Muscle layer of colon (tissue), 2 donors: ENCODE measurements around the gene DNAH9.

ENCODE experiments used
- H3K27ac ChIP-seq: one replicate; pipeline ENCODE4 v1.7.0; 2013; ENCODE audit warnings: low read depth, mild to moderate bottlenecking, low read length, moderate library complexity
- H3K27me3 ChIP-seq, 2 donors: one replicate each; pipeline ENCODE4 v1.7.0; 2013; ENCODE audit warnings: low read length in 2 of 2, mild to moderate bottlenecking in 2 of 2; ENCODE audit not compliant: insufficient read depth in 2 of 2, control insufficient read depth in 1 of 2
- H3K36me3 ChIP-seq: one replicate; pipeline ENCODE4 v1.7.0; 2013; ENCODE audit warnings: mild to moderate bottlenecking, low read length; ENCODE audit not compliant: insufficient read depth
- H3K4me1 ChIP-seq: one replicate; pipeline ENCODE4 v1.7.0; 2013; ENCODE audit warnings: mild to moderate bottlenecking, low read length; ENCODE audit not compliant: insufficient read depth
- H3K4me3 ChIP-seq, 2 donors: one replicate each; pipeline ENCODE4 v1.7.0; 2013; ENCODE audit warnings: low read length in 2 of 2, low read depth in 1 of 2, mild to moderate bottlenecking in 1 of 2, moderate library complexity in 1 of 2
- H3K9ac ChIP-seq: one replicate; pipeline ENCODE4 v1.7.0; 2013; ENCODE audit warnings: low read length
- H3K9me3 ChIP-seq: one replicate; pipeline ENCODE4 v1.7.0; 2013; ENCODE audit warnings: mild to moderate bottlenecking, low read length
- donor health status: abdominal sarcoma.
- donor health status: Adenocarcinoma of cecum.

DNAH9 gene

GRCh38 chr17:11772031-11772430, 173.8 kb downstream of the DNAH9 start:
- H3K27me3 ChIP-seq = no peaks in the 10 kb centered on the region
- H3K36me3 ChIP-seq = no peaks in the 10 kb centered on the region
- H3K4me1 ChIP-seq = no peaks in the 10 kb centered on the region
- no peak overlapping the region for H3K27ac ChIP-seq
- H3K9me3 ChIP-seq = no peaks in the 10 kb centered on the region
- no peak overlapping the region for H3K9ac ChIP-seq
- no peak overlapping the region for H3K4me3 ChIP-seq

DNA sequence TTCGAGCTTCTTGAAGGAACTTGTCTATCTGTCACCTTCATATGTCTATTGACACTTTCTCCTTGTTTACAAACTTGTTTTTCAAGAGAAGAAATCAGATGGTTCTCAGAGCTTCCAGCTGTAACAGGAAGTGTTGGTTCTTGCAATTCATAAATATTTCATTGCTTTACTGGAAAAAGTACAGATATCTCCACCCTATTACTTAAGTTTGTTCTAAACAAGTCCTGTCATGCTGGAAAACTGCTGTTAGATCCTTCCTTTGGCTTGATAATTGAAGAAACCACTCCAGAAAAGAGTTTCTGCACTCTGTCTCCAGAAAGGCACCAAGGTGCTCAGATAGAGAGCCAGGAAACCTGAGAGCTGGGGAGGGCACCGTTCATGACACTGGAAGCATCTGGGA, 181.6 kb downstream of the DNAH9 start:
- Histone ChIP-seq H3K27me3 (no peaks in the 10 kb centered on the region), H3K9me3 (no peaks in the 10 kb centered on the region), H3K4me1 (no peaks in the 10 kb centered on the region), H3K9ac (no peak overlapping the region), H3K27ac (no peak overlapping the region), H3K36me3 (no peaks in the 10 kb centered on the region), H3K4me3 (no peak overlapping the region)

- no peak overlapping the region for H3K4me3 ChIP-seq
- H3K9me3 ChIP-seq = no peaks in the 10 kb centered on the region
- H3K4me1 ChIP-seq = no peaks in the 10 kb centered on the region
- no peaks in the 10 kb centered on the region for H3K27me3 ChIP-seq
- H3K36me3 ChIP-seq = no peaks in the 10 kb centered on the region
- no peak overlapping the region for H3K27ac ChIP-seq
- H3K9ac ChIP-seq = no peak overlapping the region
Observed at GRCh38 chr17:11780621-11781020, 182.4 kb downstream of the DNAH9 start.

GRCh38 chr17:11786711-11787438, 188.6 kb downstream of the DNAH9 start:
- H3K27ac ChIP-seq = no peak overlapping the region
- H3K9me3 ChIP-seq = no peaks in the 10 kb centered on the region
- no peaks in the 10 kb centered on the region for H3K27me3 ChIP-seq
- H3K36me3 ChIP-seq = no peaks in the 10 kb centered on the region
- no peak overlapping the region for H3K9ac ChIP-seq
- H3K4me1 ChIP-seq = no peaks in the 10 kb centered on the region
- H3K4me3 ChIP-seq = no peak overlapping the region

DNA sequence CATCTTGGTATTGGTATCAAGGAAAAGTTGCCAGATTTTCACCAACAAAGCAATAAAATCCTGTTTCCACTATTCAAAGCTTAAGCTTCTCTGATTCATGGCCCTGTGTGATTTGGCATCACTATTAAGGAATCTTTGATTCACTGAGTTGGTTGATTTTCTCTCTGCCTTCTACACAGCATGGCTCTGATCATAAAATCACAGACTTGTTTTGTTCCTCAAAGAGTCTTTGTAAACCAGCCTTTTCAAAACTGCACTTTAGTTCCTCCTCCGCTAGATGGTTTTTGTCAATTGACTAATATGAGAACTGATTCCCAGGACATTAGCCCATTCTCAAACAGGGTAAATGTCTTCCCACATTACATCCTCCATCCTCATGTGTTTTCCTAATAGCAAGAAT, 197.6 kb downstream of the DNAH9 start:
- Histone ChIP-seq H3K27me3 (no peaks in the 10 kb centered on the region), H3K27ac (no peak overlapping the region), H3K4me3 (no peak overlapping the region), H3K9ac (no peak overlapping the region), H3K9me3 (no peaks in the 10 kb centered on the region), H3K36me3 (no peaks in the 10 kb centered on the region), H3K4me1 (no peaks in the 10 kb centered on the region)

- H3K4me3 ChIP-seq = no peak overlapping the region
- H3K4me1 ChIP-seq = no peaks in the 10 kb centered on the region
- no peaks in the 10 kb centered on the region for H3K27me3 ChIP-seq
- no peaks in the 10 kb centered on the region for H3K36me3 ChIP-seq
- H3K9me3 ChIP-seq = no peaks in the 10 kb centered on the region
- no peak overlapping the region for H3K9ac ChIP-seq
- H3K27ac ChIP-seq = no peak overlapping the region
Observed at GRCh38 chr17:11797803-11798202, 199.5 kb downstream of the DNAH9 start.

DNA sequence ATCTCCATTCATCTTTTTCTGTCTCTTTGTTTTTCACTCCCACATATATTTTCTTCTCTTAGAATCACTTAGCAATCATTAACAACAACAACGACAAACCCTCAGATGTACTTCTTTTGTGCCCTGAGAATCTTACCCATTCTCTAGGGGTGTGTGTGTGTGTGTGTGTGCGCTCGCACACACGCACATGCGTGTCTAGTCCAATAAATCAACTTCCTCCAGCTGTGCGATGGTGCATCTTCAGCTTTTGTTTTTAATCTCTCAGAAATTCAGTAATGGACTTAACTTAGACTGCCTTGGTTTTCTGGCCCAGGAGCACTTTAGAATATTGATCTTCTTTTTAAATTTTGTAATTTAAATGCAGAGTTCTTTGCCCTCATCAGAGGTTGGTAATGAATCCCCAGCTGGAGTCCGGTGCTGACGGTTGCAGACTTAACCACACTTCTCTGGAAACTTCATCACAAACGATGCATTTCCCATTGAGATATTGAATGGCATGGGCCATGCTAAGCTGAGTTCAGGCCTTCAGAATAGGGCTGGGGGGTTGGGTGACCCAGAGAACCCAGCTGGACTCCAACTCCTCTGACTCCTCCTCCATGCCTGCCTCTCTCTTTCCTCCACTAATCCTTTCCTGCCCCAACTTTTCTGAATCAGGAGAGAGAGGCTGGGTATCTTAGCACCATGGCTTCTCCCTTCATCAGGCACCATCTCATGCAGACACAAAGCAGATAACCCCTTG, 205.1 kb downstream of the DNAH9 start:
- no peak overlapping the region for H3K4me3 ChIP-seq
- H3K36me3 ChIP-seq = no peaks in the 10 kb centered on the region
- no peak overlapping the region for H3K27ac ChIP-seq
- no peak overlapping the region for H3K9ac ChIP-seq
- no peaks in the 10 kb centered on the region for H3K27me3 ChIP-seq
- H3K9me3 ChIP-seq = no peaks in the 10 kb centered on the region
- H3K4me1 ChIP-seq = no peaks in the 10 kb centered on the region

DNA sequence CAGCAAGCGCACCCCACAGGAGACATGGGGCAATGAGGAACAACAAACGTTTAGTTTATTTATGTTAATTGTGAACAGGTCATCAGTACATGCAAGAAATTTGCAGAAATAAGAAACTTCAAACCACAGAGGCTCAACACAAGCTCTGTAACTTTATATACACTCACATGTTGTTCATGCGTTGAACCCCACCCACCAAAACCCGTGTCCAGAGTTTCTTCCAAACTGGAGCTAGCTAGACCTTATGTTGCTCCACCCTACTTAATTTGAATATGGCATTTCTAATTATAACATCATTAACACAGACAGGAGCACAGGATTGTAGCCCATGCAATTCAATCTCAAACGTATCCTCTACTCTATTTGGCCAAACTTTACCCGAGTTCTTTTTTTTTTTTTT, 206.9 kb downstream of the DNAH9 start:
- no peak overlapping the region for H3K4me3 ChIP-seq
- H3K9me3 ChIP-seq = no peaks in the 10 kb centered on the region
- H3K36me3 ChIP-seq = no peaks in the 10 kb centered on the region
- no peak overlapping the region for H3K27ac ChIP-seq
- H3K4me1 ChIP-seq = no peaks in the 10 kb centered on the region
- H3K27me3 ChIP-seq = no peaks in the 10 kb centered on the region
- no peak overlapping the region for H3K9ac ChIP-seq

- Histone ChIP-seq H3K9me3 (no peaks in the 10 kb centered on the region), H3K4me1 (no peaks in the 10 kb centered on the region), H3K27me3 (no peaks in the 10 kb centered on the region), H3K9ac (no peak overlapping the region), H3K36me3 (no peaks in the 10 kb centered on the region), H3K4me3 (no peak overlapping the region), H3K27ac (no peak overlapping the region)
Observed at GRCh38 chr17:11805952-11806351, 207.7 kb downstream of the DNAH9 start.

- H3K4me1 ChIP-seq = no peaks in the 10 kb centered on the region
- H3K9me3 ChIP-seq = no peaks in the 10 kb centered on the region
- no peaks in the 10 kb centered on the region for H3K27me3 ChIP-seq
- no peak overlapping the region for H3K27ac ChIP-seq
- no peak overlapping the region for H3K4me3 ChIP-seq
- no peak overlapping the region for H3K9ac ChIP-seq
- no peaks in the 10 kb centered on the region for H3K36me3 ChIP-seq
Observed at GRCh38 chr17:11807606-11808005, 209.3 kb downstream of the DNAH9 start.

DNA sequence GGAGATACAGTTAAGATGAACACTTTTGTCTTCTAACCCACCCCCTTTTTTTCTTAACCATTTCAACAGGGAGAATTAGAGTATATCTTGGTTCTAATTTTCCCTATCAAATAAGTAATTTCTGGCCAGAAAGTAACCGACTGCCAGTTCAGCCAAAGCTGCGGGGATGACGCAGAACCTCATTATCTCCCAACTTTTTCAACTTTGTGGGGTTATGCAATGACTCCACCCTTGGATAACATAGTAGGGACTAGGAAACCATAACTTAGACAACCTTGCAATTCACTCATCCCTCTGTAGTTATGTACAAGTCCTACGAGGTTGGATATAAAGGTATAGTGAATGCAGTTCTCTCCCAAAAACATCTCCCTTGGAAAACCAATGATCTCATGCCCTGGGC, 215.0 kb downstream of the DNAH9 start:
- Histone ChIP-seq H3K4me3 (no peak overlapping the region), H3K4me1 (no peaks in the 10 kb centered on the region), H3K27ac (no peak overlapping the region), H3K27me3 (no peaks in the 10 kb centered on the region), H3K9me3 (no peaks in the 10 kb centered on the region), H3K9ac (no peak overlapping the region), H3K36me3 (no peaks in the 10 kb centered on the region)

- Histone ChIP-seq H3K9ac (no peak overlapping the region), H3K27me3 (no peaks in the 10 kb centered on the region), H3K9me3 (no peaks in the 10 kb centered on the region), H3K27ac (no peak overlapping the region), H3K4me1 (no peaks in the 10 kb centered on the region), H3K4me3 (no peak overlapping the region), H3K36me3 (no peaks in the 10 kb centered on the region)
Observed at GRCh38 chr17:11813871-11814270, 215.6 kb downstream of the DNAH9 start.
